ENCODE results near the gene ARHGEF7. TPM values are rescaled to one million over a fixed set of nuclear protein-coding genes. Genes with fewer than 3 reads are reported as not detected.

ARHGEF7 gene
- polyA plus RNA-seq, 1 experiment: 40.3 TPM

- no peak for DNase-seq (ENCODE audit: low read depth, low spot score)
- CTCF ChIA-PET: no interaction called here
- Histone ChIP-seq H3K27ac (ENCODE audit: low read depth, low read length) (no peak overlapping the region), H3K9me3 (ENCODE audit: control insufficient read depth, insufficient read depth, low read length) (peaks cover 6% of the 10 kb centered on the region; the same call in 1 of the 2 replicates), H3K27me3 (ENCODE audit: control insufficient read depth, insufficient read depth, low read length) (no peaks in the 10 kb centered on the region), H3K4me3 (ENCODE audit: low read depth, low read length) (no peak overlapping the region)
- TF ChIP-seq CTCF (IDR thresholded peaks at IDR 0.05; ENCODE audit: low read depth, low read length): no peak
- POLR2A ChIA-PET: no interaction called here
Observed at GRCh38 chr13:111287201-111287600, 172.1 kb downstream of the ARHGEF7 start.

- ChIA-PET CTCF (interaction anchor here (0.6 kb wide), 1 partner anchor 325 kb away, joined by 3 read pairs; no protein-coding TSS in a partner anchor), POLR2A (no interaction called here)
- H3K27me3 ChIP-seq (ENCODE audit: control insufficient read depth, insufficient read depth, low read length): no peaks in the 10 kb centered on the region
- H3K27ac ChIP-seq (ENCODE audit: low read depth, low read length): peak overlapping the region; percentile 11
- DNase-seq (ENCODE audit: low read depth, low spot score): no peak
- H3K4me3 ChIP-seq (ENCODE audit: low read depth, low read length): no peak overlapping the region
- H3K9me3 ChIP-seq (ENCODE audit: control insufficient read depth, insufficient read depth, low read length): no peaks in the 10 kb centered on the region; the same call in 1 of the 2 replicates
- TF ChIP-seq CTCF (IDR thresholded peaks at IDR 0.05; ENCODE audit: low read depth, low read length): no peak
Observed at GRCh38 chr13:111288276-111288675, 173.2 kb downstream of the ARHGEF7 start.

- no peak for DNase-seq (ENCODE audit: low read depth, low spot score)
- H3K9me3 ChIP-seq (ENCODE audit: control insufficient read depth, insufficient read depth, low read length): no peaks in the 10 kb centered on the region; the same call in 1 of the 2 replicates
- H3K27me3 ChIP-seq (ENCODE audit: control insufficient read depth, insufficient read depth, low read length): no peaks in the 10 kb centered on the region
- H3K4me3 ChIP-seq (ENCODE audit: low read depth, low read length): no peak overlapping the region
- H3K27ac ChIP-seq (ENCODE audit: low read depth, low read length): no peak overlapping the region
- POLR2A ChIA-PET: no interaction called here
- CTCF ChIA-PET: no interaction called here
- TF ChIP-seq CTCF (IDR thresholded peaks at IDR 0.05; ENCODE audit: low read depth, low read length): no peak
Observed at GRCh38 chr13:111289251-111289650, 174.1 kb downstream of the ARHGEF7 start.

- Histone ChIP-seq H3K27ac (ENCODE audit: low read depth, low read length) (no peak overlapping the region), H3K4me3 (ENCODE audit: low read depth, low read length) (no peak overlapping the region), H3K9me3 (ENCODE audit: control insufficient read depth, insufficient read depth, low read length) (no peaks in the 10 kb centered on the region; the same call in 1 of the 2 replicates), H3K27me3 (ENCODE audit: control insufficient read depth, insufficient read depth, low read length) (no peaks in the 10 kb centered on the region)
- CTCF ChIA-PET: no interaction called here
- TF ChIP-seq CTCF (IDR thresholded peaks at IDR 0.05; ENCODE audit: low read depth, low read length): no peak
- DNase-seq (ENCODE audit: low read depth, low spot score): no peak
- POLR2A ChIA-PET: no interaction called here
Observed at GRCh38 chr13:111291908-111292307, 176.8 kb downstream of the ARHGEF7 start.

GRCh38 chr13:111292710-111293485 is 177.8 kb downstream of the ARHGEF7 start:
- DNase-seq (ENCODE audit: low read depth, low spot score): no peak
- Histone ChIP-seq H3K27ac (ENCODE audit: low read depth, low read length) (no peak overlapping the region), H3K9me3 (ENCODE audit: control insufficient read depth, insufficient read depth, low read length) (no peaks in the 10 kb centered on the region; the same call in 1 of the 2 replicates), H3K4me3 (ENCODE audit: low read depth, low read length) (no peak overlapping the region), H3K27me3 (ENCODE audit: control insufficient read depth, insufficient read depth, low read length) (no peaks in the 10 kb centered on the region)
- ChIA-PET POLR2A (no interaction called here), CTCF (interaction anchor here (0.6 kb wide), 1 partner anchor 53 kb away, joined by 4 read pairs; no protein-coding TSS in a partner anchor)
- no peak for TF ChIP-seq CTCF (IDR thresholded peaks at IDR 0.05; ENCODE audit: low read depth, low read length)

Measured in AG04450 (cell line).